Measurements from ENCODE around the gene HNRNPC. TPM values are rescaled to one million over a fixed set of nuclear protein-coding genes. Genes with fewer than 3 reads are reported as not detected.

Gene HNRNPC
- total and polyA plus RNA-seq, 2 donors (not counting 1 experiment from before 2014, with no cell fraction given) = 543 to 885 TPM

GRCh38 chr14:21229821-21230220, 39.4 kb downstream of the HNRNPC start:
- H3K36me3 ChIP-seq (ENCODE audit: control insufficient read depth, insufficient read depth, low read length) = peaks cover 18% of the 10 kb centered on the region

DNA sequence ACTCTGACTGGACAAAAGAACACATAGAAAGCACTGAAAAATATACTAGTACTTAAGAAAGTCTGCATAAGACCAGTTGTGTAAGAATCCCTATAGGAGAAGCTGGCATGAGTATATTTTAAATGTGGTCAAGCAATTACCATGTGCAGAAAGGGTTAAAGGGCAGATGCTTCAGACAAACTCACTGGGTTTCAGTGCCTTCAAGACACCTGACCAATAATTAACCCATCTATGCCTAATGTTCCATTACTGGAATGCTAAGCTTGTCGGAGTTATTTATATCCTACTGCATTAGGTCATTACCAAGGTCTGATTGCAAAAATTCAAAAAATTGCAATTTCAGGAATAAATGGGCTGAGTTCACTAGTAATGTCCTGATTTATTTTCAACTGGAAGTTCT, 41.3 kb downstream of the HNRNPC start:
- Histone ChIP-seq H3K27me3 (ENCODE audit: control insufficient read depth, insufficient read depth, low read length) (no peaks in the 10 kb centered on the region), H4K20me1 (ENCODE audit: control insufficient read depth, extremely low read depth, insufficient read depth, low read length) (no peaks in the 10 kb centered on the region), H3K4me3 (replicated peaks in 1 of 4; ENCODE audit: control extremely low read depth in 1 of 4, insufficient read depth in 1 of 4, low read depth in 3 of 4, low read length in 4 of 4) (no peak overlapping the region), H2AFZ (ENCODE audit: low read length) (no peak overlapping the region), H3K4me2 (ENCODE audit: extremely low read depth, insufficient read depth, low read length) (no peak overlapping the region), H3K4me1 (ENCODE audit: control insufficient read depth, extremely low read depth, insufficient read depth, low read length) (no peaks in the 10 kb centered on the region), H3K27ac (ENCODE audit: insufficient read depth, low read length) (no peak overlapping the region), H3K9me3 (ENCODE audit: control insufficient read depth, insufficient read depth, low read depth, low read length) (no peaks in the 10 kb centered on the region), H3K79me2 (ENCODE audit: control insufficient read depth, insufficient read depth, low read length) (peaks cover 96% of the 10 kb centered on the region), H3K36me3 (ENCODE audit: control insufficient read depth, insufficient read depth, low read length) (peaks cover 16% of the 10 kb centered on the region), H3K9ac (ENCODE audit: insufficient read depth, low read length) (no peak overlapping the region)
- DNase-seq (ENCODE audit: low read depth in 2 of 2) = no peak
- TF ChIP-seq, protein P1, sequence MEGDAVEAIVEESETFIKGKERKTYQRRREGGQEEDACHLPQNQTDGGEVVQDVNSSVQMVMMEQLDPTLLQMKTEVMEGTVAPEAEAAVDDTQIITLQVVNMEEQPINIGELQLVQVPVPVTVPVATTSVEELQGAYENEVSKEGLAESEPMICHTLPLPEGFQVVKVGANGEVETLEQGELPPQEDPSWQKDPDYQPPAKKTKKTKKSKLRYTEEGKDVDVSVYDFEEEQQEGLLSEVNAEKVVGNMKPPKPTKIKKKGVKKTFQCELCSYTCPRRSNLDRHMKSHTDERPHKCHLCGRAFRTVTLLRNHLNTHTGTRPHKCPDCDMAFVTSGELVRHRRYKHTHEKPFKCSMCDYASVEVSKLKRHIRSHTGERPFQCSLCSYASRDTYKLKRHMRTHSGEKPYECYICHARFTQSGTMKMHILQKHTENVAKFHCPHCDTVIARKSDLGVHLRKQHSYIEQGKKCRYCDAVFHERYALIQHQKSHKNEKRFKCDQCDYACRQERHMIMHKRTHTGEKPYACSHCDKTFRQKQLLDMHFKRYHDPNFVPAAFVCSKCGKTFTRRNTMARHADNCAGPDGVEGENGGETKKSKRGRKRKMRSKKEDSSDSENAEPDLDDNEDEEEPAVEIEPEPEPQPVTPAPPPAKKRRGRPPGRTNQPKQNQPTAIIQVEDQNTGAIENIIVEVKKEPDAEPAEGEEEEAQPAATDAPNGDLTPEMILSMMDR (conservative IDR thresholded peaks at IDR 0.05 in 1 of 2, IDR thresholded peaks at IDR 0.05 in 1 of 2; ENCODE audit: low read depth in 1 of 2, low read length in 2 of 2) = no peak
- TF ChIP-seq EZH2 (IDR thresholded peaks at IDR 0.05; ENCODE audit: low read length, missing control alignments) = no peak

More at GRCh38 chr14:21229821-21230220, 39.4 kb downstream of the HNRNPC start:
- no peaks in the 10 kb centered on the region for H4K20me1 ChIP-seq (ENCODE audit: control insufficient read depth, extremely low read depth, insufficient read depth, low read length)
- H3K79me2 ChIP-seq (ENCODE audit: control insufficient read depth, insufficient read depth, low read length) = peaks cover 96% of the 10 kb centered on the region
- H3K27me3 ChIP-seq (ENCODE audit: control insufficient read depth, insufficient read depth, low read length) = no peaks in the 10 kb centered on the region
- no peak overlapping the region for H3K4me2 ChIP-seq (ENCODE audit: extremely low read depth, insufficient read depth, low read length)
- H3K4me3 ChIP-seq (replicated peaks in 1 of 4; ENCODE audit: control extremely low read depth in 1 of 4, insufficient read depth in 1 of 4, low read depth in 3 of 4, low read length in 4 of 4) = no peak overlapping the region
- H3K4me1 ChIP-seq (ENCODE audit: control insufficient read depth, extremely low read depth, insufficient read depth, low read length) = no peaks in the 10 kb centered on the region
- H2AFZ ChIP-seq (ENCODE audit: low read length) = no peak overlapping the region
- no peak for DNase-seq (ENCODE audit: low read depth in 2 of 2)
- no peak for TF ChIP-seq EZH2 (IDR thresholded peaks at IDR 0.05; ENCODE audit: low read length, missing control alignments)
- TF ChIP-seq, protein P1 (conservative IDR thresholded peaks at IDR 0.05 in 1 of 2, IDR thresholded peaks at IDR 0.05 in 1 of 2; ENCODE audit: low read depth in 1 of 2, low read length in 2 of 2) = no peak
- no peaks in the 10 kb centered on the region for H3K9me3 ChIP-seq (ENCODE audit: control insufficient read depth, insufficient read depth, low read depth, low read length)
- H3K9ac ChIP-seq (ENCODE audit: insufficient read depth, low read length) = no peak overlapping the region
- H3K27ac ChIP-seq (ENCODE audit: insufficient read depth, low read length) = no peak overlapping the region

GRCh38 chr14:21227150-21227549, 42.1 kb downstream of the HNRNPC start:
- Histone ChIP-seq H3K4me1 (ENCODE audit: control insufficient read depth, extremely low read depth, insufficient read depth, low read length) (no peaks in the 10 kb centered on the region), H3K79me2 (ENCODE audit: control insufficient read depth, insufficient read depth, low read length) (peaks cover 96% of the 10 kb centered on the region), H3K9me3 (ENCODE audit: control insufficient read depth, insufficient read depth, low read depth, low read length) (no peaks in the 10 kb centered on the region), H3K4me3 (replicated peaks in 1 of 4; ENCODE audit: control extremely low read depth in 1 of 4, insufficient read depth in 1 of 4, low read depth in 3 of 4, low read length in 4 of 4) (no peak overlapping the region), H3K27me3 (ENCODE audit: control insufficient read depth, insufficient read depth, low read length) (no peaks in the 10 kb centered on the region), H2AFZ (ENCODE audit: low read length) (no peak overlapping the region), H3K4me2 (ENCODE audit: extremely low read depth, insufficient read depth, low read length) (no peak overlapping the region), H4K20me1 (ENCODE audit: control insufficient read depth, extremely low read depth, insufficient read depth, low read length) (no peaks in the 10 kb centered on the region), H3K9ac (ENCODE audit: insufficient read depth, low read length) (no peak overlapping the region), H3K36me3 (ENCODE audit: control insufficient read depth, insufficient read depth, low read length) (peaks cover 16% of the 10 kb centered on the region), H3K27ac (ENCODE audit: insufficient read depth, low read length) (no peak overlapping the region)
- DNase-seq (ENCODE audit: low read depth in 2 of 2) = no peak
- TF ChIP-seq, protein P1 (conservative IDR thresholded peaks at IDR 0.05 in 1 of 2, IDR thresholded peaks at IDR 0.05 in 1 of 2; ENCODE audit: low read depth in 1 of 2, low read length in 2 of 2) = no peak
- no peak for TF ChIP-seq EZH2 (IDR thresholded peaks at IDR 0.05; ENCODE audit: low read length, missing control alignments)

All from fibroblast of lung (primary cell).